Suprapubic skin (tissue), 4 donors: ENCODE data around the gene LDB2. TPM values are rescaled to one million over a fixed set of nuclear protein-coding genes. Genes with fewer than 3 reads are reported as not detected.

Experiments used
- DNase-seq, 2 donors: peaks; one replicate each; pipeline ENCODE4 v3.0.0-alpha.2; 2019; ENCODE audit warnings: low spot score in 2 of 2
- H3K27ac ChIP-seq: fragments of 200-600 bp; sonication (generic); one replicate; pipeline ENCODE4 v1.5.1; 2019
- H3K27me3 ChIP-seq: fragments of 200-600 bp; sonication (generic); one replicate; pipeline ENCODE4 v1.5.1; 2019
- H3K36me3 ChIP-seq: fragments of 200-600 bp; sonication (generic); one replicate; pipeline ENCODE4 v1.5.1; 2019
- H3K4me1 ChIP-seq: fragments of 200-600 bp; sonication (generic); one replicate; pipeline ENCODE4 v1.5.1; 2019
- H3K4me3 ChIP-seq: fragments of 200-600 bp; sonication (generic); one replicate; pipeline ENCODE4 v1.5.1; 2019; ENCODE audit warnings: mild to moderate bottlenecking
- H3K9me3 ChIP-seq: fragments of 200-600 bp; sonication (generic); one replicate; pipeline ENCODE4 v1.5.1; 2019
- CTCF ChIP-seq, 2 donors: fragments of 200-600 bp in 1 of 2; fragments of 450-650 bp in 1 of 2; sonication (generic) in 1 of 2; IDR thresholded peaks; one replicate each; pipeline ENCODE4 v1.5.1; 2016 to 2019; ENCODE audit warnings: antibody characterized with exemption in 2 of 2, mild to moderate bottlenecking in 1 of 2, moderate library complexity in 1 of 2
- EP300 ChIP-seq: sonication (generic); formaldehyde crosslinking; IDR thresholded peaks from one replicate; pipeline ENCODE4 v1.6.1; 2017; ENCODE audit warnings: antibody characterized with exemption
- POLR2A ChIP-seq, 2 donors: fragments of 450-650 bp; IDR thresholded peaks; one replicate each; pipeline ENCODE4 v1.6.1; 2017; ENCODE audit warnings: antibody characterized with exemption in 2 of 2, mild to moderate bottlenecking in 2 of 2, moderate library complexity in 2 of 2
- POLR2AphosphoS5 ChIP-seq, 3 donors: sonication (generic); formaldehyde crosslinking; IDR thresholded peaks; one replicate each; pipeline ENCODE4 v1.6.1; 2017; ENCODE audit warnings: antibody characterized with exemption in 3 of 3
- WGBS: methylation state at CpG from one replicate; pipeline ENCODE4 v1.1.5; 2018; 5-methylcytosine and 5-hydroxymethylcytosine counted together
- total RNA-seq, 4 donors: library from RNA; depleted of rRNA; stranded (reverse); fragments of >200 nt; gene quantifications; one replicate each; pipeline ENCODE4 v1.1.0, GENCODE V29; 2016

The LDB2 gene
- total RNA-seq, 4 donors from 2014 or later, result 4.7 to 17.7 (median 9.9) TPM

GRCh38 chr4:16914208-16914607 is 15.8 kb upstream of the LDB2 start:
- no peak overlapping the region for H3K27ac ChIP-seq
- no peaks in the 10 kb centered on the region for H3K27me3 ChIP-seq
- no peaks in the 10 kb centered on the region for H3K9me3 ChIP-seq
- 93% methylated on average over 1 of the region's 1 CpG for WGBS
- H3K4me3 ChIP-seq, result no peak overlapping the region
- no peak for TF ChIP-seq CTCF (IDR thresholded peaks at IDR 0.05)
- no peak for TF ChIP-seq EP300
- no peak for TF ChIP-seq POLR2A (IDR thresholded peaks at IDR 0.05)
- no peak for TF ChIP-seq POLR2AphosphoS5 (IDR thresholded peaks at IDR 0.05)
- H3K4me1 ChIP-seq, result no peaks in the 10 kb centered on the region
- DNase-seq, result no peak
- H3K36me3 ChIP-seq, result no peaks in the 10 kb centered on the region

- Histone ChIP-seq H3K4me3 (no peak overlapping the region), H3K27ac (no peak overlapping the region), H3K4me1 (no peaks in the 10 kb centered on the region), H3K9me3 (no peaks in the 10 kb centered on the region), H3K36me3 (no peaks in the 10 kb centered on the region), H3K27me3 (no peaks in the 10 kb centered on the region)
- DNase-seq, result no peak
- WGBS, result 88% methylated on average over 5 of the region's 5 CpGs
- TF ChIP-seq POLR2A (IDR thresholded peaks at IDR 0.05) (no peak), POLR2AphosphoS5 (IDR thresholded peaks at IDR 0.05) (no peak), EP300 (no peak), CTCF (IDR thresholded peaks at IDR 0.05) (no peak)
Observed at GRCh38 chr4:16912896-16913295, 14.5 kb upstream of the LDB2 start.

GRCh38 chr4:16909281-16909680 is 10.8 kb upstream of the LDB2 start:
- H3K36me3 ChIP-seq, result no peaks in the 10 kb centered on the region
- H3K4me1 ChIP-seq, result no peaks in the 10 kb centered on the region
- H3K27me3 ChIP-seq, result no peaks in the 10 kb centered on the region
- no peaks in the 10 kb centered on the region for H3K9me3 ChIP-seq
- no peak for TF ChIP-seq POLR2A (IDR thresholded peaks at IDR 0.05)
- no peak for TF ChIP-seq EP300
- TF ChIP-seq CTCF (IDR thresholded peaks at IDR 0.05), result no peak
- TF ChIP-seq POLR2AphosphoS5 (IDR thresholded peaks at IDR 0.05), result no peak
- no peak for DNase-seq
- H3K4me3 ChIP-seq, result no peak overlapping the region
- WGBS, result 30% methylated on average over 8 of the region's 8 CpGs
- no peak overlapping the region for H3K27ac ChIP-seq

GRCh38 chr4:16908377-16909021 is 10.1 kb upstream of the LDB2 start:
- TF ChIP-seq POLR2A (IDR thresholded peaks at IDR 0.05), result no peak
- no peak for TF ChIP-seq CTCF (IDR thresholded peaks at IDR 0.05)
- TF ChIP-seq POLR2AphosphoS5 (IDR thresholded peaks at IDR 0.05), result no peak
- no peak for TF ChIP-seq EP300
- Histone ChIP-seq H3K9me3 (no peaks in the 10 kb centered on the region), H3K4me1 (no peaks in the 10 kb centered on the region), H3K36me3 (no peaks in the 10 kb centered on the region), H3K4me3 (no peak overlapping the region), H3K27ac (no peak overlapping the region), H3K27me3 (no peaks in the 10 kb centered on the region)
- 86% methylated on average over 6 of the region's 6 CpGs for WGBS
- DNase-seq, result no peak

- 85% methylated on average over 2 of the region's 2 CpGs for whole genome bisulfite sequencing
- no peak overlapping the region for H3K27ac ChIP-seq
- no peaks in the 10 kb centered on the region for H3K36me3 ChIP-seq
Observed at GRCh38 chr4:16900325-16900724, 1.9 kb upstream of the LDB2 start.

More at GRCh38 chr4:16900325-16900724, 1.9 kb upstream of the LDB2 start:
- Histone ChIP-seq H3K4me3 (no peak overlapping the region), H3K4me1 (no peaks in the 10 kb centered on the region), H3K27me3 (no peaks in the 10 kb centered on the region), H3K9me3 (no peaks in the 10 kb centered on the region)
- DNase-seq, result no peak
- no peak for TF ChIP-seq POLR2A (IDR thresholded peaks at IDR 0.05)
